Lung (tissue), 12 donors: ENCODE measurements around the gene SDR42E2. TPM values are rescaled to one million over a fixed set of nuclear protein-coding genes. Genes with fewer than 3 reads are reported as not detected.

Experiments used
- ATAC-seq: fragments of 200-7000 bp; cut with Tn5 transposase; one replicate; pipeline ENCODE4 v1.9.1; 2020; ENCODE audit warnings: moderate number of reproducible peaks; ENCODE audit not compliant: insufficient read depth, low FRiP score
- DNase-seq, 3 donors: peaks; one replicate each; pipeline ENCODE4 v3.0.0-alpha.2; 2013 to 2017
- H3K27ac ChIP-seq, 2 donors: one replicate each; pipeline ENCODE4 v1.5.1; 2013; ENCODE audit warnings: mild to moderate bottlenecking in 2 of 2, moderate library complexity in 2 of 2, control low read depth in 1 of 2, inconsistent platforms in 1 of 2, low read depth in 1 of 2, low read length in 1 of 2
- H3K27me3 ChIP-seq, 3 donors: one replicate each; pipeline ENCODE4 v1.5.1; 2013; ENCODE audit warnings: low read length in 2 of 3; ENCODE audit not compliant: control insufficient read depth in 3 of 3, insufficient read depth in 3 of 3
- H3K36me3 ChIP-seq, 4 donors: one replicate each; pipeline ENCODE4 v1.5.1; 2013; ENCODE audit warnings: low read length in 4 of 4, mild to moderate bottlenecking in 1 of 4, moderate library complexity in 1 of 4; ENCODE audit not compliant: control insufficient read depth in 4 of 4, insufficient read depth in 4 of 4
- H3K4me1 ChIP-seq, 5 donors: one replicate each; pipeline ENCODE4 v1.5.1; 2013; ENCODE audit warnings: low read length in 5 of 5, mild to moderate bottlenecking in 2 of 5, moderate library complexity in 1 of 5; ENCODE audit not compliant: control insufficient read depth in 5 of 5, insufficient read depth in 5 of 5
- H3K4me3 ChIP-seq: one replicate; pipeline ENCODE4 v1.5.1; 2013; ENCODE audit warnings: mild to moderate bottlenecking, control low read depth, moderate library complexity
- H3K9ac ChIP-seq, 2 donors: one replicate each; pipeline ENCODE4 v1.5.1; 2013; ENCODE audit warnings: low read length in 2 of 2, control low read depth in 1 of 2; ENCODE audit not compliant: insufficient read depth in 1 of 2
- H3K9me3 ChIP-seq, 4 donors: one replicate each; pipeline ENCODE4 v1.5.1; 2013; ENCODE audit warnings: low read length in 3 of 4, mild to moderate bottlenecking in 1 of 4, moderate library complexity in 1 of 4; ENCODE audit not compliant: control insufficient read depth in 4 of 4, insufficient read depth in 3 of 4
- WGBS, 2 donors: extraction: QIAGEN DNeasy Blood & Tissue Kit; methylation state at CpG; one replicate each; pipeline ENCODE4 v1.1.7; 2013; 5-methylcytosine and 5-hydroxymethylcytosine counted together
- polyA plus RNA-seq, 2 donors: library from polyadenylated mRNA; stranded (reverse); fragments of 200-250 nt; gene quantifications; one replicate each; pipeline ENCODE4 v1.2.1, GENCODE V29; 2013
- total RNA-seq, 2 donors: library from RNA; depleted of rRNA in 1 of 2; stranded (reverse); fragments of >200 nt in 1 of 2; gene quantifications; one replicate each; pipeline ENCODE4 v1.2.1, GENCODE V29; 2014 to 2021
- TF ChIP-seq, protein P1 (sequence below): IDR thresholded peaks from 2 replicates; pipeline ENCODE4 v1.5.1; 2012; ENCODE audit warnings: mild to moderate bottlenecking; ENCODE audit errors: control extremely low read depth, extremely low read depth
- donor health status: control.
- donor health status: control.
- donor health status: Bipolar disorder and iron deficiency.
- donor health status: healthy.
- donor health status: DM: yes; HTN: yes; CAD: no.

The SDR42E2 gene
- total and polyA plus RNA-seq, 4 donors, result 0.10 to 0.64 (median 0.11) TPM; not detected in 1

DNA sequence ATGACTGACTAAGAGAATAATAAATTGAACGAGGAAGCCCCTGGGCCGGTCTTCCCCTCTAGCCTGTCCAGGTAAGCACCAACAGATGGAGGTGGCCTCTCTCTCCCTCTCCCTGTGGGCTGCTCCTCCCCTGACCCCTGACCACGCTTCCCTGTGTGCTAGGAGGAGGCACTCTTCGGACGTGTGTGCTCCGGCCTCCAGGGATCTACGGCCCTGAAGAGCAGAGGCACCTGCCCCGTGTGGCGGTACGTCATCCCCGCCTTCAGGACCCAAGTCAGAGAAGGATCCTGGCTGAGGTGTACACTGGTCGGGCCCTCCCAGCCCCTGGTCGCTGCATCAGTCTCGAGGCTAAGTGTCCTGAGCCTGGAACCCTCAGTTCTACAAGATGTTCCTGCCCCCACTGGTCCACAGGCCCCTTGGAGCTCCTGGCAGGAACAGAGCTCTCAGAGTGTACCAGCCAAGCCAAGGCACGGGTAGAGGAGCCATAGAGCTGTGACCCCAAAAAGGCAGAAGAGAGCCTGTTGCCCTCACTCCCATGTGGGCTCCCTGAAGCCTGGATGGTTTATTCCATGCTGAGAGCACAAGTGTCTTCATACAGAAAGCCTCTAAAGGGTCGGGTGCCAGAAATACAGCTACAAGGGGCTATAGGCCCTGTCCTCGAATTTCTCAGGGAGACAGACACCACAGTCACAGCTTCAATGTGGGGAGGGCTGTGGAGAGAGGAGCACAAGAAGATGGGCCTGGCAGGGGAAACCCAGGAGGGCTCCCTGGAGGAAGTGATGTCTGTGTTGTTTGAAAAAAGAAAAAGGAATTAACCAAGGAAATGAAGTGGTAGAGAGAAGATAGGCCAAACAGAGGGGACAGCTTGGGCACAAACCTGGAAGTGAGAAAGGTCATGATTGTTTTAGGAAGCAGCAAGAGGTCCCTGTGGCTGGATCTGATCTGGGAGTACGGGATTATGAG lies 15.9 kb downstream of the SDR42E2 start:
- no peaks in the 10 kb centered on the region for H3K9me3 ChIP-seq
- H3K36me3 ChIP-seq, result no peaks in the 10 kb centered on the region
- H3K4me3 ChIP-seq, result no peak overlapping the region
- H3K27me3 ChIP-seq, result no peaks in the 10 kb centered on the region
- no peaks in the 10 kb centered on the region for H3K4me1 ChIP-seq
- ATAC-seq (no peak), DNase-seq (no peak)
- no peak overlapping the region for H3K27ac ChIP-seq
- TF ChIP-seq, protein P1, sequence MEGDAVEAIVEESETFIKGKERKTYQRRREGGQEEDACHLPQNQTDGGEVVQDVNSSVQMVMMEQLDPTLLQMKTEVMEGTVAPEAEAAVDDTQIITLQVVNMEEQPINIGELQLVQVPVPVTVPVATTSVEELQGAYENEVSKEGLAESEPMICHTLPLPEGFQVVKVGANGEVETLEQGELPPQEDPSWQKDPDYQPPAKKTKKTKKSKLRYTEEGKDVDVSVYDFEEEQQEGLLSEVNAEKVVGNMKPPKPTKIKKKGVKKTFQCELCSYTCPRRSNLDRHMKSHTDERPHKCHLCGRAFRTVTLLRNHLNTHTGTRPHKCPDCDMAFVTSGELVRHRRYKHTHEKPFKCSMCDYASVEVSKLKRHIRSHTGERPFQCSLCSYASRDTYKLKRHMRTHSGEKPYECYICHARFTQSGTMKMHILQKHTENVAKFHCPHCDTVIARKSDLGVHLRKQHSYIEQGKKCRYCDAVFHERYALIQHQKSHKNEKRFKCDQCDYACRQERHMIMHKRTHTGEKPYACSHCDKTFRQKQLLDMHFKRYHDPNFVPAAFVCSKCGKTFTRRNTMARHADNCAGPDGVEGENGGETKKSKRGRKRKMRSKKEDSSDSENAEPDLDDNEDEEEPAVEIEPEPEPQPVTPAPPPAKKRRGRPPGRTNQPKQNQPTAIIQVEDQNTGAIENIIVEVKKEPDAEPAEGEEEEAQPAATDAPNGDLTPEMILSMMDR, result no peak
- WGBS, 2 donors, result 83 to 88% methylated on average over 18 of the region's 18 CpGs
- no peak overlapping the region for H3K9ac ChIP-seq

DNA sequence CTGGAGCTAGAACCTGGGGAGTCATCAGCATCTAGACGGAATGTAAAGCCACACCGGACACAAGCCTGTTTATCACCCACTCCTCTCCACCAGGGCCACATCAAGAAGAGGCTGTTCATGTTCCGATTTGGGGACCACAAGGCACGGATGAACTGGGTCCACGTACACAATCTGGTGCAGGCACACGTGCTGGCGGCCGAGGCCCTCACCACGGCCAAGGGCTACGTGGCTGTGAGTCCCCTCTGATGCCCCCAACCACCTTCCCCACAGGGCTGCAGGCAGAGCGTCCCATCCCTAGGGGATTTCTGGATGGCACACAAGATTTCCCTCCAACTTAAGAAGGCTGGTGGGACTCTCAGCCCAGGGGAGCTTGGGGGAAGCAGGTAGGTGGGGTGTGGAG lies 19.1 kb downstream of the SDR42E2 start:
- no peak overlapping the region for H3K27ac ChIP-seq
- ATAC-seq (no peak), DNase-seq (no peak)
- TF ChIP-seq, protein P1, result no peak
- WGBS, 2 donors, result 86 to 93% methylated on average over 11 of the region's 11 CpGs
- H3K4me3 ChIP-seq, result no peak overlapping the region
- no peaks in the 10 kb centered on the region for H3K9me3 ChIP-seq
- H3K27me3 ChIP-seq, result no peaks in the 10 kb centered on the region
- no peaks in the 10 kb centered on the region for H3K36me3 ChIP-seq
- no peaks in the 10 kb centered on the region for H3K4me1 ChIP-seq
- H3K9ac ChIP-seq, result no peak overlapping the region

DNA sequence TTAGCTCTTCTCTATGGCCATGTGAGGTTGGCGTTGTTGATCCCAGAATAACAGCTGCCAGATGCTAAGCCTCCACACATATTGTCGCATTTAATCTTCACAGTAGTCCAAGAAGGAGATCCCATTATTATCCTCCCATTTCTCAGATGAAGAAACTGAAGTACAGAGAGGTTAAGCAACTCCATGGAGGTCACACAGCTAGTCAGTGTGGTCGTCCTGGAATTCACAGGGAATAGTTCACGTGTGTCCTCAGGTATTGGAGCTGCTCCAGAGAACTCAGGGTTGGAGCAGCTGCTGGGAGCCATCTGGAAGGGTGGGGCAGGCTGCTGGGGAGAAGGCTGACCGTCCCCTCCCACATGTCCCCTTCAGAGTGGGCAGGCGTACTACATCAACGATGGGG lies 19.5 kb downstream of the SDR42E2 start:
- Histone ChIP-seq H3K27me3 (no peaks in the 10 kb centered on the region), H3K9ac (no peak overlapping the region), H3K36me3 (no peaks in the 10 kb centered on the region), H3K9me3 (no peaks in the 10 kb centered on the region), H3K27ac (no peak overlapping the region), H3K4me3 (no peak overlapping the region), H3K4me1 (no peaks in the 10 kb centered on the region)
- DNase-seq (no peak), ATAC-seq (no peak)
- 81 to 90% methylated on average over 7 of the region's 7 CpGs for WGBS, 2 donors
- TF ChIP-seq, protein P1, result no peak
